ENCODE measurements around the gene ARFRP1.

Gene ARFRP1

GRCh38 chr20:63690003-63690897 is 17.5 kb downstream of the ARFRP1 start:
- DNase-seq, result no peak

- no peak for DNase-seq
These were observed 18.5 kb downstream of the ARFRP1 start for GRCh38 chr20:63689046-63690002.

GRCh38 chr20:63688228-63689045 is 19.3 kb downstream of the ARFRP1 start:
- DNase-seq, result no peak

- no peak for DNase-seq
These were observed 20.2 kb downstream of the ARFRP1 start for GRCh38 chr20:63687419-63688178.

- DNase-seq, result no peak
These were observed 21.1 kb downstream of the ARFRP1 start for GRCh38 chr20:63686492-63687321.

- DNase-seq, result no peak
These were observed 21.7 kb downstream of the ARFRP1 start for GRCh38 chr20:63686094-63686491.

- DNase-seq, result no peak
These were observed 22.3 kb downstream of the ARFRP1 start for GRCh38 chr20:63685269-63686026.

- DNase-seq, result no peak
These were observed 25.2 kb downstream of the ARFRP1 start for GRCh38 chr20:63682384-63683139.

GRCh38 chr20:63681609-63682142 is 26.1 kb downstream of the ARFRP1 start:
- DNase-seq, result no peak

- no peak for DNase-seq
These were observed 26.7 kb downstream of the ARFRP1 start for GRCh38 chr20:63680857-63681608.

- DNase-seq, result no peak
These were observed 27.3 kb downstream of the ARFRP1 start for GRCh38 chr20:63680427-63680826.

GRCh38 chr20:63679799-63680305 is 27.9 kb downstream of the ARFRP1 start:
- no peak for DNase-seq

GRCh38 chr20:63678667-63679465 is 28.9 kb downstream of the ARFRP1 start:
- DNase-seq, result no peak

- DNase-seq, result no peak
These were observed 29.7 kb downstream of the ARFRP1 start for GRCh38 chr20:63678071-63678470.

GRCh38 chr20:63675681-63676368 is 32.0 kb downstream of the ARFRP1 start:
- DNase-seq, result no peak

- no peak for DNase-seq
These were observed 33.8 kb downstream of the ARFRP1 start for GRCh38 chr20:63673951-63674350.

GRCh38 chr20:63672666-63673065 is 35.1 kb downstream of the ARFRP1 start:
- DNase-seq, result no peak
